Measurements from ENCODE around the gene PLEKHG3.
"Not testable (repeated sequence)": the region's sequence is repeated elsewhere in the genome, so short reads cannot be mapped to it uniquely, and the experiment has no call there.

PLEKHG3 gene

DNA sequence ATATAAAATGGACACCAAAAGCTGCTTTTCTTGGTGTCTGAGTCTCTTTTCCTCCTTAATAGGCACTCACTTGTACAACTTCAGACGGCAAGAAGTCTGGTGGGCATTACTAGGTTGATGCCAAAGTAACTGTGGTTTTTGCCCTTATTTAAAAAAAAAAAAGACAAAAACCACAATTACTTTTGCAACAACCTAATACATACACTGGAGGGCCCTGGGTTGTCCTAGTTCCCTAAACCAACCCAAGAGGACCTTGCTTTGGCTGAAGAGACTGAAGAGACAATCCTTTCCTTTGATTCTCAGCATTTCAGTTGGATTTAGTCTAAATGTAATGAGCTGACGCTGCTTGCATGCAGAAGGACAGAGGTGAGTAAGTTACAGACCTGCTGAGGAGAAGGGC is 16.2 kb upstream of the PLEKHG3 start:
- DNase-seq (ENCODE audit: low read depth), result no peak

DNA sequence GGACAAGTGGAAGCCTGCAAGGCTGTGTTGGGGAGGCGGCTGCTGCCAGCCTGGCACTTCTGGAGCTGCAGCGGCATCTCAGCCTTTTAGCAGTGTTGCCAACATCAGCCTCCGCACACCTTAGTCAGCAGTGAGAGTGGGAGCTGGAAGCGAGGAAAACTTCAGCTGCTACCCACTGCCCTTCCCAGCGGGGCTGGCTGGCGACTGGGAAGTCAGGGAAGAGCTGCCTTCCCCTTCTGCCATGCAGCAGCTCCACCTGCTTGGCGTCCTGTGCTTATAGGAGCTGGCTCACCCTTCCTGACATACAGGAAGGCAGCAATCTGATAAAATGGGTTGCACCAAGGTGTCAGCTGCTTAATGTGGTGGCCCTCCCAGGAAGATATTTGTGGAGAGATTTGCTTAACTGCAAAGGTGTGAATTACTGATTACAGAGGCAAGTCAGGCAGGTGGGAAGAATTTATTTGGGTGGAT is 15.4 kb upstream of the PLEKHG3 start:
- no peak for DNase-seq (ENCODE audit: low read depth)

DNA sequence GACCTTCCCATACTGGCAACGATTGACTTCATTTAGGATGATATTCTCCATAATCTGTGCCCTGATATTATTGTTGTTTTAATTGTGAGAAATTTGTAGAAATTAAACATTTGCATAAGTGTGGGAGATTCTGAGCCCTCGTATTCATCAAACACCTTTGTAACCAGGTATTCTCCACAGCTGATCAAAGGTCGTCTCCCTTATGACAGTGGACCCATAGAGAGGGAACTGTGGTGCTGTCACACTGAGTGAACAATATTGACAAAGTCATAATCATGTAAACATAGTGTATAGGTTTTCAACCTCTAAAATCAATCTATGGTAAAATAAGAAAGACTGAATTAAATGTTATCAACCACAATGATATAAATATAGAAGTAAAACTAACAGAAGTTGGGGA is 14.9 kb upstream of the PLEKHG3 start:
- no peak for DNase-seq (ENCODE audit: low read depth)

GRCh38 chr14:64690607-64691006 is 13.6 kb upstream of the PLEKHG3 start:
- not testable (repeated sequence) for DNase-seq (ENCODE audit: low read depth)

- DNase-seq (ENCODE audit: low read depth), result no peak
Observed at GRCh38 chr14:64691376-64691775, 12.8 kb upstream of the PLEKHG3 start.

DNA sequence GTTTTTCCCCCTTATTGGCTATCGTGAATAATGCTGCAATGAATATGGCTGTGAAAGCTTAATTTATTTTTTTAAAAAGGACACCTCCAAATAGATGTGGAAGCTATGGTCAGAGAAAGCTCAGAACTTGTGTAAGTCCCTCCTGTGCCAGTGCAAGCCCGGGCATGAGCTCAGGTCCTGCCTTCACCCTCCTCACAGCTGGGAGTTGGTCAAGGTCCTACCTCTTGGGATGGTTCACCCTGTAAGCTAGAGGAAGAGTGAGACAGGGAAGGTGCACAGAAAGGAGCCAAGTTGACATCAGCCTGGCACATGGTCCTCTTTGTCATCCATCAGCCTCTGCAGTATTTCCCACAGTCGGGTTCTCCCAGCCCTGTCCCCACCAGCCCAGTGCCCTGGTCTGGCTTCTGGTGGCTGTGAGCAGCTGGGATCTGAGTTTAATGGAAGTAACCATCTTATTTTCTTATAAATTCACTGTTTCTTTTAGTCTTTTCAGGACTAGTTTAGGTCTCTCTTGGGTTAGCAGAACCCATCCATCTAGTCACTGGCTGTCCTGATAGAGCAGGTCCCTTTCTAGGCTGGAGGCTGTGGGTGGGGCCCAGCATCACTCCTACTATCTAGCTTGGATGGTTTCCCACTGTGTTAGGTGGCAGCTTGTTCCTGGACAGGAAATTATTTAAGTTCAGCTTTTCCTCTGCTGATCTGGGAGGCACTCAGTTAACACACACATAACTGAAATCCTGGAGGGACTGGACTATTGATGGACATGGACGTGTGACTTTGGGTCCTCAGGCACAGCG is 11.8 kb upstream of the PLEKHG3 start:
- no peak for DNase-seq (ENCODE audit: low read depth)

- DNase-seq (ENCODE audit: low read depth), result no peak
Observed at GRCh38 chr14:64692986-64693809, 11.0 kb upstream of the PLEKHG3 start.

DNA sequence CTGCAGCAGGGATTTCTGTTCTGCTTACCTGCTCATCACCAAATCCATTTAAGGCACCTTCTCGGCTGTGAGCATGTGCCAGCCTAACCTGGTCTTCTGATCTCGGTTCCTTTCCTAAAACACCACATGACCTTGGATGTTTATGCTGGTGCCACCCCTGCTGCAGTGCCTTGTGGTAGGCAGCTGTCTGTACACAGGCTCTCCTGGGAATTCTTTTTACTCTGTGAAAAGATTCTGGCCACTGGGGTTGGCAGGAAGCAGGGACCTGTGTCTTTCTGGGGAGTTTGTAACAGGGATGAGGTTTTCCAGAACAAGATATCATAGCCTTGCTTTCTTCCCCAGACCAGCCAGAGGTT is 10.4 kb upstream of the PLEKHG3 start:
- no peak for DNase-seq (ENCODE audit: low read depth)

GRCh38 chr14:64695071-64695470 is 9.2 kb upstream of the PLEKHG3 start:
- no peak for DNase-seq (ENCODE audit: low read depth)

- no peak for DNase-seq (ENCODE audit: low read depth)
Observed at GRCh38 chr14:64696355-64696857, 7.8 kb upstream of the PLEKHG3 start.

DNA sequence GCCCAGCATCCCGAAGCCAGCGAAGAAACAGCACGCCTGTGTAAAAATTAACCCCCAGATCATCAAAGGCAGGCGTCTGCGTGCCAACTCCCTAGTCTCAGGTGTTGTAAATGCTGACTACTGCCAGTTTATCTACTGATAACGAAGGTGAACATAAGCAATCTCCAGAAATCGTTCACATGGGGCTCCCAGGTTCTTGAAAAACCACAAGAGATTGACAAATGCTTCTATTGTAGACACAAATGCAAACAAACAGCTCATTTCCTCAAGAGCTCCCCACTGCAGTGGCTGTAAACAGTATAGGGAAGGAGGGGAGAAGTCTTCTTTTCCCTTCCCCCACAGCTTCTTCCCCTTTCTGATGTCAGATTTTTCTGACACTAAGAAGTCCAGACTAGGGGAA is 5.3 kb upstream of the PLEKHG3 start:
- no peak for DNase-seq (ENCODE audit: low read depth)

GRCh38 chr14:64700290-64700689 is 3.9 kb upstream of the PLEKHG3 start:
- no peak for DNase-seq (ENCODE audit: low read depth)

DNA sequence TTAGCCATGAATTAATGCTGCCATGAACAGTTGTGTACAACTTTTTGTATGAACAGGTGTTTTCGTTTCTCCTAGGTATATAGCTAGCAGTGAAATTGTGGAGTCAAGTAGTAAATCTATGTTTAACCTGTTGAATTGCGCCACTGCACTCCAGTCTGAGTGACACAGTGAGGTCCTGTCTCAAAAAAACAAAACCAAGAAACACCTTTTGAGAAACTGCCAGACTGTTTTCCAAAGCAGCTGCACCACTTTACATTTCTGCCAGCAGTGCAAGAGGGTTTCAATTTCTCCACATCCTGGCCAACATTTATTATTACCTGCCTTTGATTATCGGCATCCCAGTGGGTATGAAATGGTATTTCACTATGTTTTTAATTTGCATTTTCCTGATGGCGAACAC is 3.3 kb upstream of the PLEKHG3 start:
- DNase-seq (ENCODE audit: low read depth), result no peak

DNA sequence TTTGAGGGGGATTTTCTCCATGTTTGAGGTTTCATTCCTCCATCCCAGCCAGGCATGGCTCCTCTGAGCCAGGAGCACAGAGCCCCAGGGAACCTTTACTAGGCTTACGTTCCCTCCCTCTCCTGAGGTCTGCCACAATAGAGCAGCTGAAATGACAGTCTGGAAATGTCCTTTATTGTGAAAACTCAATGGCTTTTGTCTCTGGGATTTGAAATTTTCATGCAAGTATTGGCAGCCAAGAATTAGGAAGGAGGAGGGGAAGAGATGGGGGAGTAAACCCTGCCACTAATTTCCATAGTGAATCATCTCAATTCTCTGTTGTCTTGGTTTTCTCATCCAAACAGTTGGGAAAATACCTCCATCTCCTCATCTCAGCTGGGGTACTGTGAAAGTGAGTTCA is 2.6 kb upstream of the PLEKHG3 start:
- no peak for DNase-seq (ENCODE audit: low read depth)

DNA sequence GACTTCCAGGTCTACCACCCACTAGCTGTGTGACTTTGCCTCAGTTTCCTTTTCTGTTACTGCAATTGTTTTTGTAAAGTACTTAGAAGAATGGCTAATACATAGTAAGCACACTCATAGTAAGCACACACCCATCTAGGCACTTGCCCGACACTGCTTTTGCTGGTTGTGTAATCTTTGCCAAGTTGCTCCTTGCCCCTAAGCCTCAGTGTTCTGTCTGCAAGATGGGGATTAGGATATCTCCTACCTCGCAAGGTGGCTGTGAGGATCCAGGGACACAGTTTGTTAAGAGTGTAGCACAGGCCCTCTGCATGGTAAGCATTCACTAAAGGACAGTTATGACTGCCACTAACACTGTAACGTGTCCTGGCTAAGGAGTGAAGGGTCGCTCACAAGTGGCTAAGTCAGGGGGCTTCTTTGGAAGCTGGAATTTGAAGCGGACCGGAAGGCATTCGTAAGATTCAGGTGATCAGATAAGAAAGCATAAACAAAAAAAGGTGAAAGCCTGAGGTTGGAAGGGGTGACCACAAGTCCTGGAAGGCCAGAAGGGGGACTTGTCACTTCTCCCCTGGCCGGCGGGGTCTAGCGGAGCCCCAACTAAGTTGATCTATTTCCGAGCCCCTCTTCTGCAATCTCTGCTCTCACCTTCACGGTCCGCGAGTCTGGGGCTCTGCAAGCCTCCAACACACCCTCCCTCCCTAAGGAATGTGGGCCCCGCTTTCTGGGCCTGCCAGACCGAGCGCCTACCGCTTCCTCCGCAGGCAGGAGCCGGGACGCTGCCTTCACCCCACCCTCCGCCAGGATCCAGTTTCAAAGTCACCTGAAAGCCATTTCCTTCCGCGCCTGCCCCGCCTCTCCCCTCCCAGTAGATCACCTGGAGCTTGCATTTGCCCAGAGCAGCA is 1.5 kb upstream of the PLEKHG3 start:
- no peak for DNase-seq (ENCODE audit: low read depth)

DNA sequence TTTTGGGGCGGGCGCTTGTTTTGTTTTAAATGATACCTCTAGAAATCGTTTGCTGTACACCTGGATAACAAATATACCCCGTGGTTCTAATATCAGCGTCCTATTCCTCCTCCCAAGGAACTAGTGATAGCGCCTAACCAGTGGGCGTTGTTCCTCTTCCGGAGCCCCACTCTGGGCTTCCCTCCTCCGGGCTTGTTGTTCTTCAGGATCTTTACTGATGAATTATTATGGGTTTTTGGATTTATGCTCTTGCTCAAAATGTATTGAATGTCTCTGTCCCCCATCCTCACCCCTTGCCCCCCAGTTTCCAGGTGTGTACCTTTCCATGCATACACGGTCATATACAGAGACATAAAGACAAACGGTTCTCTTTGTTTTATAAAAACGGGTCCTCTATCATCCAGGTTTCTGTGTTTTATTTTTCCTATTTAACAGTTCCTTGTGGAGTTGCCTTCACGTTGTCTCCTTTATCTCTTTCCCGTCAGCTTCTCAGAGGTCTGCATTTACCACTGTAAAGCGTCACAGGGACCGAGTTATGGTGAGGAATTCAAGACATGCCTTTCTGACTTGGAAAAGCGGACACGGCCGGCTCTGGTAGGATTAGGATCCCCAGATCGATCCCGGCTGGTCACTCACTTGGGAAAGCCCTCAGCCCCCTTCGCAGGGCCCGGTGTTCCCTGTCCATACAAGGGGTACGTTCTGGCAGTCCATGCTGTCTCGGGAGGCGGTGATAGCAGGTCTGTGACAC is 655 bp upstream of the PLEKHG3 start:
- DNase-seq (ENCODE audit: low read depth), result no peak

DNA sequence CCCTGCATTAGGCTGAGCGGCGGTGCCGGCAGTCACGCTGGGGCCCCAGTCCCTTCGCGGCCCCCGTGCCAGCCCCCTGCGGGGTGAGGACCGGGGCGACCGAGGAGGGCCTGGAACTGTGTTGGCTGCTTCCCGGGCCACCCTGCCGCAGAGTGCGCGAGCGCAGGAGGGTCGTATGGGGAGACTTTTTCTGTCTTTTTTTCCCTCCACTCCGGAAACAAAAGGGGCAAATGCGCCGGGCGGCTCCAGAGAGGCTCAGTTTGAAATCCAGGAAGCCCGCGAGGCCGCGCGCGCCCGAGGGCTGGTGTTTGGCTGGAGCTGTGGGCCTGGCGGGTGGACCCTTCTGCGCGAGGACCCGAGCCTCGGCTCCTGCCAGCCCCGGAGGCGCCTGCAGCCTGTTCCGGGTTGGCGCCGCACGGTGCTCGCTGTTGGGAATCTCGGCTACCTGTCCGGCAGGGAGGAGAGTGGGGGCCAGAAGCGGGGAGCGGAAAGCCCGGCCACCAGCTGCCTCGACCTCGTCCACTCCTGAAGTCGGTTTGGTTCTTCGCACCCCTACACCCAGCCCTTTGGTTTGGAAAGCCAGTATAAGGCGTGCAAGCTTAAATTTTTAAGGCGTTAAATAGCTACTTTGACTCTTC is 638 bp downstream of the PLEKHG3 start:
- DNase-seq (ENCODE audit: low read depth), result no peak

DNA sequence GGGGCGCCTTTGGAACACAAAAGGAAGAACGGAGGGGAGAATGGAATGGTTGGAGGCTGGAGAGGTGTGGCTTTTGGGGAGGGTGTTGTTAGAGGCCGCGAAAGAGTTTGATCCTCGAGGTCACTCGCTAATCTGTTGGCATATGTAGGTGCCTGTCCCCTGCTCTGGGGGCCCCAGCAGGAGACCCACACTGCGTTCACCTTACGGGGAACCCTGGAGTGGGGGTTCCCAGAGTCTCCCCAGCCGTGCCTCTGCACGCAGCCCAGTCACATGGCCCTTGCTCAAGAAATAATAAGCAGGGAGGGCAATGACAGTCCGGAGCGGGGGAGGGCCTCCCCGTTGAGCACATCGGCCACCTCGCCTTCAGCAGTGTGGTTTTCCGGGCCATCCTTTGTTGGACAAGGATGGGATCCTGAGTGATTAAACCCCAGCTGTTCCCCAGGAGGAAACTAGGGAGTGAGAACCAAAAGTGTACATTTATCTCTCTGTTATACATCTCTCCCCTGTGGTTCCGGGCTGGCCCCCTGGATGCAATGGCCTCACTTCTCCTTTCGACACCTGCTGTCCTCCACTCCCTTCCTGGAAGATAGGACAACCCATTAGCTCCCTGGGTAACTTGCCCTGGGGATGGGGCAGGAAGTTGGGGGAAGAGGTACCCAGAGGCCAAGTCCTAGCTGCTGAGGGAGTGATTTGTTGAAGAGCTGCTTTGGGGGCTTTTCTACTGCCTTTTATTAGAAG is 1.3 kb downstream of the PLEKHG3 start:
- no peak for DNase-seq (ENCODE audit: low read depth)

GRCh38 chr14:64706119-64706592 is 1.9 kb downstream of the PLEKHG3 start:
- DNase-seq (ENCODE audit: low read depth), result no peak
